Activated gamma-delta T cell (primary cell): ENCODE measurements around the gene GMIP.

Source experiments
- DNase-seq: peaks from one replicate; lab custom pipeline; 2025; lab: John Stamatoyannopoulos, UW

The GMIP gene

DNA sequence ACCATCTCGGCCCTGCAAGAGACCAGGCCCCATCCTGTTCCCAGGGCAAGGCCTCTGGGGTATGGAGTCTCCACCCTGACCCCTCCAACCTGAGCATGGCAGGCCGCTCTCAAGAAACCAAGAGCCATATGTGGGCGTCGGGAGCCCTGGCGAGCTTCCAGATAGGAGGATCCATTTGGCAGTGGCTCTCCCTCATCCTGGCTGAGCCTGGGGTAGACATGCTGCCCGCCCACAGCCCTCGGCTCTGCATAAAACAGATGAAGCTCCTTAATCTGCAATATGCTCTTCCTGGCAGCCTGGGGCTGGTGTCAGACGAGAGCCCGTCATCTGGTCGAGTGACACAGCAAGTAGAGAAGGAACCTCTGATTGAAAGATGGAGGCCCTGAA lies 13.9 kb upstream of the GMIP start:
- no peak for DNase-seq

DNA sequence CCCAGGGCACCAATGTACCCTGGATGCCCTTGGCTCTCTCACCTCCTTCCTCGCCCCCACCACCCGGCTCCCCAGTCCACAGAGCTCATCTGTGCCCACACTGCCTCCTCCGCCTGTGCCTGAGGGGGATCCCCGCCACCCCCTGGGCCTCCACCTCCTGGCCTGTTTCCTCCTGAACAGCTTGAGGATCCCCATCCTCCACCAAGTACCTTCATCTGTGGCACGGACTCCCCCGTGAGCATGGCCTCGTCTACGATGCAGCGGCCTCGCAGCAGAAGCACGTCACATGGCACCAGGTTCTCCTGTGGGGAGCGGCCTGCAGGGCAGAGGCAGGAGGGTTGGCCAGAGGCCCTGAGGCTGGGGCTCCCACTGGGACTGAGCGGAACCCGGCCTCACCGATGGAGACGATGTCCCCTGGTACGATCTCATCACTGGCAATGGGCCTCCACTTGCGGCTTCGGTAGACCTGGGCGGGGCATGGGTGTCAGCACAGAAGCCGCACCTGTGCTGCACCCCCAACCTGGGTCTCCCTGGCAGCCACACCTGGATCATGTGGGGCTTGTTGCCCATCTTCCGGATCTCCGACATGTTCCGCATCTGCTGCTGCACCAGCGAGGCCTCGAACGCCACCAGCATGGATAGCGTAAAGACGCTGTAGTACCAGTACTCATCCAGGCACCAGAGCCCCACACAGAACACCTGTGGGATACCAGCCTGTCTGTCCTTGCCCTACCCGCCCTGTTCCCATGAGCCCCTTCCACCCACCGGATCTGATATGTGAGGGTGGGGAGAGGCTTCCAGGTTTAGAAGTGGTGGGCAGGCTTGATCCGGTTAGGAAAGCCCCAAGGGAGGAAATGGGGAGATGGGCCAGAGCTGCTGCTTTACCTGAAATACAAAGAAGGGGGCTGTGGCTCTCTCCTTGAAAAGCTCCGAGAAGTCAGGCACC lies 13.3 kb upstream of the GMIP start:
- no peak for DNase-seq

DNA sequence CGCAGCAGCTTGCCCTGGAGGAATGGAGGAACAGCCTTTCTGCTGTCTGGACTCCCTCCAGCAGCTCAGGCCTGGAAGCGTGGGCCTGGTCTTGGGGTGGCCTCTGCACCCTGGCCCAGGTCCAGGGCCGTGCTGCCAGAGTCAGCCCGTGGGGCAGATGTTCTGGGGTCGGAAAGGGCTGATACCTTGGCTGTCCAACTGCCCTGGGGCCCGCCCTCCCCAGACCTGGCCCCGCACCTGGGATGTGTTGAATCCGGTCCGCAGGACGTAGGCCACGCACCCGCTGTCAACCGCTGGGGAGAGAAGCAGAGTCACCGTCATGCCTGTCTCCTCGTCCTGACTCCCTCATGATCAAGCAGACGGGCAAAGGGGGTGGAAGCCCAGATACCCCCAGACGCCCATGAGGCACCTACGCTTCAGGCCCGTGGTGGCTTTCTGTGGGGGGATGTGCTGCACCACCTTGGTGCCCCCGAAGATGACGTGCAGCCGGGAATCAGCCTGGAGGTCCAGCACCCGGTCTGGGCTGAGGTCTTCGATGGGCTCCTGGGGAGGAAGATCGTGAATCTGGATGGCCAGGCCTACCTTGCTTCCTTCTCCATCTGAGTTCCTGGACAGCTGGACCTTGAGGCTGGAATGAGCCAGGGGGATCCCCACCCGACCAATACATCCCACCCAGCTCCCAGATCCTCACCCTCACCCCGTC lies 12.3 kb upstream of the GMIP start:
- no peak for DNase-seq

DNA sequence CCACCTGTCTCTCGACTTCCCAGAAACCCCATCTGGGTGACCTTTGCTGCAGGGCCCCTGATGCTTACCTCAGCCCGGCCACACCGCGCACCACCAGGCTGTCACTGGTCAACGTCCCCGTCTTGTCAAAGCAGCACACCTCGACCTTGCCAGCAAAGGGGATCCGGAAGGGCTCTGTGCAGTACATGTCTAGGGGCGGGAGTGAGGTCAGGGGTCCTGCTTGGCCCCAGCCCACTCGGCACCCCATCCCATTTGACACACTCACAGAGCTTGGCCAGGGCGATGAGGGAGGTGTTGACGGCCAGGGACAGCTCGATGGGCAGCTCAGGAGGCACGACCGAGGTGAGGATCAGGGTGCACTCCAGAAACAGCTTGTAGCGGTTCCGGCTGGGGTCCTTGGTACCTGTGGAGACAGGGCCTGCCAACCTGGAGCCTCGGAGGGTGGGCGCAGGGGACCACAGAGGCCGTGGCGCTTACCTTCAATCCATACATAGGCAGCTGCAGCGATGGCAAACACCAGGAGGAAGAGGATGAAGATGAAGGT lies 11.7 kb upstream of the GMIP start:
- no peak for DNase-seq

DNA sequence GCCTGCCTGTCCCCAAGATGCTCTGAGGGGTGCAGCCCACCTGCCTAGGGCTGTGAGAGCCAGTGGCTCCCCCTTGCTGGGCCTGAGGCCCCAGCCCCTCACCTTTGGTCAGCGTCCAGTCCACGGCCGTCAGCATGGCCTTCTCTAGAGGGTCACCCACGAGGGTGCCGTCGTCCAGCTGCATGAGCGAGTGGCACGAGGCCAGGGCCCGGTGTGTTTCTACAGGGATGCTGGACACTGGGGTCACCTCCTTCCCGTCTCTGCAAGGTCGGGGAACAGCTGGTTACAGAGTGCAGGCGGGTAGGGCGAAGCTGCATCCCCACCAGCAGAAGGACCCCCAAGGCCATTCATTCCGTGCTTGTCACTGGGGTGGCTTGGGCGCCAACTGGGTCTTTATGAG lies 11.0 kb upstream of the GMIP start:
- DNase-seq = no peak

DNA sequence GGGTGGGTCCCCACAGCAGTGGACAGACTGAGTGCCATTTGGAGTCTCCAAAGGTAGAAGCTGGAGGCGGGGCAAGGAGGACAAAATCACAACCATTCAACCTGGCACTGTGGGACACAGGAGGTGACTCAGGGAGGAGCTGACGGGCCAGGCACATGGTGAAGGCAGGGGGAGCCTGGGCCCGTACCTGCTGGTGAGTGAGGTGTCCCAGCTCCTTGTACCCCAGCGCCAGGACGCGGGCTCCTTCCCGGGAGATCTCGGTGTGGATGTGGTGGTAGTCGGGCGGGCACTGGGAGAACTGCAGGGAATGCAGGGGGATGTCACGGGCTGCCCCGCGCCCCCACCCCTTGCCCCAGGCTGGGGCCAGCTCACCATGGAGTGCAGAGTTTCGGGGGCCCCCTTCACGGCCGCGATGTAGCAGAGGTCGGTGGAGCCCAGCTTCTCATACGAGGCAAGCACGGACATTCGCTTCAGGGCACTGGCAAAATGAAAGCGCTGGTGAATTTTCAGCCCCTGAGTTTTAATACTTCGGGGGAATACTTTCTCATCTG lies 10.2 kb upstream of the GMIP start:
- no peak for DNase-seq

DNA sequence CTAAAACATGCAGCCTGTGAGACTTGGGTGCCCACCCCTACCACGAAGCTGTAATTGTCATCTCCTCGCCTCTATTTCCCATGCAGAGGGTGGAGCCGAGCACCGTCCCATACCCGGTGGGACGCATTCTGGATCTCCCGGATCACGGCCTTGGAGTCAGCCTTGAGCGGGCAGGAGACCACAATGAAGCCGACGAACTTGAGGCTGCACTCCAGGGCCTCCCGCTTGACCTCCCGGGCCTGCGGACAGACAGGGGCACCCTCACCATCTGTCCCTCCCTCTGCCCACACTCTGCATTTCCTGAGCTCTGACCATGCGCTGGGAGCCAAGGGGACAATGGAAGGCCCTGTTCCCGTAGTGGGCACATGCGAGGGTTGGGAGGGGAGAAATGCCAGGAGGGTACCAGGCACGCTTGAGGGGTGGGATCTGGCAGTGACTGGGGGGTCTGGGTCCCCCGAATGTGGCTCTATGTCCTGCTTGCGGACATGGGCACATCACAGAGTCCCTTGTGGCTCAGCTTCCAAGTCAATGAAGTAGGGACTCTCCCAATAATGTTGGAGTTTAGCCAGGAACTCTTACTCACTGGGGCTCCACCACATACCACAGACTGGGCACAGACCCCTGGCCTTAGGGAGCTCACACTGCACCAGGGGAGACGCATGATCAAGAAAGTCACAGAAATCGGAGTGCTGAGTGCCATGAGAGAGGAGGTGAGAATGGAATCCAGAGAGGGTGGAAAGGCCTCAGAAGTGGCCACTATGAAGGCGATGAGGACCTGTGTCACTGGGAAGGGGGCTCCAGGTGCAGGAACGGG lies 9.2 kb upstream of the GMIP start:
- no peak for DNase-seq

DNA sequence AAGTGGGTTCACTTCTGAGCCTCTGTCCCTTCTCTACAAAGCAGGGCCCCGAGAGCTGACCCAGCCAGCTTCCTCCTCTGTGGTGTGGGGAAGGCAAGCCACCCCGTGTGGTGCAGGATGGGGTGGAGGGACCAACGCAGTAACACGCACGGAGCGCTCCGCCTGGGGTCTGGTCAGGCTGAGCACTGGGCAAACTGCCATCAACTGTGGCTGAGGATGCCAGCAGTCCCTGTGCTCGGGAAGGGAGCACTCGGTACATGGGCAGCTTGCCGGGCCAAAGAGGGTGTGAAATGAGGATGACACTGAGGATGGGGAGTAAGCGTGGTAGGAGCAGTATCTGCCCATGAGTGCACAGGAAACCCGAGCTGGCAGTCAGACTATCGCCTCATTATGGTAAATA lies 7.6 kb upstream of the GMIP start:
- DNase-seq = no peak

DNA sequence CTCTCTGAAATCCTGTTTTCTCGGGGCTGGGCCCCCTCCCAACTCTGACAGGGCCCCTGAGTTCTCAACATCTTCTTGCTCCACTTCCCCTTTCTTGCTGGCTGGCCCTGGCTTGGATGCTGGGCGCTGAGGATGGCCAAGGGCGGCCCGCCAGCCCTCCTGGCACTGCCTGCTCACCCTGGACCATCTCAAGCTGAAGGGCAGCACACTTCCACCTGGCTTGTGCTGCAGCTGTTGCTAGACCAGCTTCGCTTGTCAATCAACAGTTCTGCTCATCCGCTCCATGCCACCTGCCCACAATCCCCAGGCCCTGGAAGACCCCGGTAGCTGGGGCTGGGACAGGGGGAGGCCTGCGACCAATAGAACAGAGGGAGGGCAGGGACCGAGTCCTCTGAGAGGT lies 6.9 kb upstream of the GMIP start:
- no peak for DNase-seq

DNA sequence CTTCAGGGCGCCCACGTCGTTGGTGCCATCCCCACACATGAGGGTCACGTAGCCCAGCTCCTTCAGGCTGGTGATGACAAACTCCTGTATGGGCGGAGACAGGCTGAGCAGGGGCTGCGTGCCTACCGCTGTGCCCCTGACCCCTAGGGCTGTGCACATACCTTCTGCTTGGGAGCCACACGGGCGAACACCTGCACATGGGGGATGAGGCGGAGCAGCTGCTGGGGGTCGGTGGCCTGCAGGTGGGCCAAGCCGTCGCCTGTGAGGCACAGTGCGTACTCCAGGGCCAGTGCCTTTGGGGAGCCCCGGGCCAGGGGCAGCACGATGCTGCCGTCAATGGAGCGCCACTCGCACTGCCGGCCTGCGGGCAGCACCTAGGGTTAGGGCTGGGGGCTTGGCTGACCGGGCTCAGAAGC lies 6.1 kb upstream of the GMIP start:
- DNase-seq = no peak

DNA sequence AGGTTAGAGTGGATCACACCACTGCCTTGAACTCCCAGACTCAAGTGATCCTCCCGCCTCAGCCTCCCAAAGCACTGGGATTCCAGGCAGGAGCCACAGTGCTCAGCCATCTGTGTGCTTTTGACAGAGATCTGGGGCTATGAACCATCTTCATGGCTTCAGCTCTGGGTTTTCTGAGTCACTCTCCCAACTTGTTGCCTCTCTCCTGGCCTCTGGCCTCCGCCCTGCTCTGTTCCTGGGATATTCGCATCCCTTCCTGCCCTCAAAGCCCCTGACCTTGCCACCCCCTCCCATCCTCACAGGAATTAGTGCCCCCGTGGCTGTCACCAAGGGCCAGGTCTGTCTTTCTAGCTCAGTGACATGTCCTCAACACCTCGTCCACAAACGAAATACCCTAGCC lies 5.7 kb upstream of the GMIP start:
- DNase-seq = no peak

DNA sequence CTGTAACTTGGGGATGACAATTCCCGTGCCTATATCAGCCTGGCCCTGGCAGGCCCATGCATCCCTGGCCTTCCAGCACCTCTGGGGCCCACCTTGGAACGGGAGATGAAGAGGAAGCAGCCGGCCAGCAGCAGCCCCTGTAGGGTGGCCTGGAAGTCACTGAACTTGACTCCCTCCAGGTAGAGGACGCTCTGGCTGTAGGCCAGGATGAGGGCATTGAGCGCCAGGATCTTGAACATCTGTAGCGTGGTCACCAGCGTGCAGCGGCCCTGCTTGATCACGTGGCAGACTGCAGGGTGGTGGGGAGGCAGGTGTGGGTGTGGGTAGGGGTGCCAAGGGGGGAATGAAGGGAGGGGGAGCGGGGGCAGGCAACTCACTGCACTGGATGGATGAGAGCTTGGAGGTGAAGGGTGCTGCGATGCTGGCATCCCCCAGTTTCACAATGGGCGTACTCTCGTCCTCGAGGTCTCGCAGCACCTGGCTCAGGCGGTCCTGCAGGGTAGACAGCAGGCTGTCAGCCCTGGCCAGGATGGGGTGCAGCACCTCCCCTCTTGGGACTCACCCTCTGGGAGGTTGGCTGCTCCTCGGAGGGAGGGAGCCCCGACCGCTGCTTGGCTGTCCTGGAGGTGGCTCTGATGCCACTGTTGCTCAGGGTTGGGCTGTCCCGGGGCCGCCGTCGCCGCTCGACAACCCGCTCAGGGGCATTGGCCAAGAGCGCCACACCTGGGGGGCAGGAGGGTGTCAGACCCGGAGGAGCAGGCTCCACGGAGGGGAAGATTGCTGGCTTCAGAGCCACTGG lies 3.8 kb upstream of the GMIP start:
- DNase-seq = no peak

DNA sequence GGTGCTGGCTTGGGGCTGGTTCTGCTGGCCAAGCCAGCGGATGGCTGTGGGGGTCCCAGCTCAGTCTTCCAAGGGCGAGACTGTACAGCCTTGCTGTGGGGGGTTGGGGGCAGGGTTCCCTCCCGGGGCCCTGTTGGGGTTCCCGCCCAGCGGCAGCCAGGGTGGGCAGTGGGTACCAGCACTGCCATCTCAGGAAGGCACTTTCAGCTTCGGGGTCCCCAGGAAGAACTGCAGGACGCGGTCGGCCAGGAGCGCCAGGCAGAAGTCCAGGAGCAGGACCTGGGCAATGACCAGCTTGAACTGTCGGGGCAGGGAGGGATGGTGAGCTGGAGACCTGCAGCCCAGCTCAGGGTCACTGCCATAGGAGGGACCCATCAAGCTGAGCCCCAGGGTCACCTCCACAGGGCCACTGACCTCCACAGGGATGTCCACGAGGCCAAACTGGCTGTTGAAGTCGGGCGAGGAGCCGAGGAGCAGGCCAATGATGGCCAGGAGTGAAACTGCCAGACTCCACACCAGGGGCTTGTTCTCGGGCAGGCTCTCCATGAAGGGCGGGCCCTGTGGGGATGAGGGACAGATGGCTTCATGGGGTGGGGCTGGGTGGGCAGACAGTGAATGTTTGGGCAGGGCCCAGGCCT lies 1.9 kb upstream of the GMIP start:
- no peak for DNase-seq

DNA sequence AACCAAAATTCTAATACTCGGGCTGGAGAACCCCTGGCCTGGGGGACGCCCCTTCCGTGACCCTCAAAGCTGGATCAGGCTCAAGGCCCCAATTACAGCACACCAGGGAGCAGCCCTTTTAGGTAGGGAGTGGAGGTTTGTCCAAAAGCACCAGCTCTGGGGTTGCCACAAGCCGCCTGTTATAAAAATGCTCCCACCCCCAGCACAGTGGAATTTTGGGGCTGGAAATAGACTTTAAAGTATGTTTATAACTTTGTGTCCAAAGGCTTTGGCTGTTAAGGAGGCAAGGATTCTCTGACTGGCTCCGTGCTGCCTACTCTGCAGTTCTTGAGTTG lies 564 bp upstream of the GMIP start:
- no peak for DNase-seq

DNA sequence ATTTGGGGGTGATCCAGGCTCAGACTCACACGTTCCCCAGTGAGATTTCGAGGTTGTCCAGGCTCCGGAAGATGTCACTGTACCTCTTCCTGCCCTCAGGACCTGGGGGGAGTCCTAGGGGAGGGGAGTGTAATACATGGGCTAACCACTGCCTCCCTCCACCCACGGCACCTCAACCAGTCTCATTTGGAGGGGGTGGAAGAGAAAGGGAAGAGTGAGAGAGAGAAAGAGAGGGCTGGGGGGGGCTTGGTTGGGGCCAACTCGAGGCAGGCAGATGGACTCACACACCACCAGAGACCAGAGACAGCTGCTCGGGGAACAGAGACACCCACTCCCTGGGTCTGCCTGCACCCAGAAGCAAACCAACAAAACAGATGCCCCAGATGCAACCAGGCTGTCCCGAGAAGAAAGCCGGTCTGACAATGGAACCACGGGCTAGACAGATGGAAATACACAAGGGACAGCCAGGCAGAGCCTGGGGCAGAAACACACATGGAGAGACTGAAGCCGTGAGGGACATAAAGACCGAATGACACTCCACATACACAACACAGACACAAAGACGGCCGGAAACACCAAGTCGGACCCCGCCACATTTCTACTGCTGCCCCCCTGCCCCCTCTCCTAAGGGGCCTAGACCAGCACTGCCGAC lies 825 bp downstream of the GMIP start:
- no peak for DNase-seq

DNA sequence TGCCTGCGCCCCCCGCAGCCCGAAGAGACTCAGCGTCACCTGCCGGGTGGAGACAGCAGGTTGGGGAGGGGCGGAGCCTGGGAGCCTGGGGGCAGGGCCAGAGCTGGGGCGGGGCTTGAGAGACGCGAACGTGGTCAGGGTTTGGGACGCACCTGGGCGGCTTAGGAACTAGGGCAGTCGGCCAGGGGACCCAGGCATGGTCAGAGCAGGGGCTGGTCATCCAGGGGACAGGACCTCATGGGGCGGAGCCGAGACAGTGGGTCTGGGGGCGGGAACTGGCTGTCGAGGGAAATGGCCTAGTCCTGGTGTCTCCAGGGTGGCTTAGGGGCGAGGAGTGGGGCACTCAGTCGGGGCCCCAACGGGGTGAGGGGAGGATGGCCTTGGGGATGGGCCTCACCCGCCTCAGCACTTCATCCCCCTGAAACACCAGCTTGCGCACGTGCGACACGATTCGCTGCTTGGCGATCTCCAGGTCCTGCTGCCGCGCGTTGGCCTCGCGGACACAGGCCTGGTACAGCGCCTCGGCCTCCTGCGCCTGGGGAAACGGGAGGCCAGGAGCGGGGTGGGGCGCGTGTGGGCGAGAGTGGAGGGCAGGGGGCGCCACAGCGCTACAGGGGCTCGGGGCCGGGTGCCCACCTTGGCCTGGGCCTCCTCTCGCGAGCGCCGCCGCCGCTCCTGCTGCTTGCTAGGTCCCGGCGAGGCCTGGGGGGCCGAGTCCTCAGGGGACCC lies 5.8 kb downstream of the GMIP start:
- DNase-seq = no peak

DNA sequence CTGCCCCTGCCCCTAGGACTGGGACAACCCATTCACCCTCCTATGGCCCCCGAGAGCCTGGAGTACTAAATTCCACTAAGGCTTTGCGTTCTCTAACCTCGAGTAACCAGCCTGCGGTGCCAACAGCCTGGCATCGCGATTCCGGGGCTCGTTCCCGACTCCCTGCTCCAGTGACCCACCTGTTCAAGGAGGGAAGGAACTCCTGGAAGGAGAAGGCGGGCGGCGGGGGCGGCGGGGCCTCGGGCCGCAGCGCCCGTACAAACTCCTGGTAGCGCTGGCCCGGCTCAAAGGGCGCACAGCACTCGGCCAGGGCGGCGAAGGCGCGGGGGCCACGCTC lies 6.3 kb downstream of the GMIP start:
- DNase-seq = no peak

DNA sequence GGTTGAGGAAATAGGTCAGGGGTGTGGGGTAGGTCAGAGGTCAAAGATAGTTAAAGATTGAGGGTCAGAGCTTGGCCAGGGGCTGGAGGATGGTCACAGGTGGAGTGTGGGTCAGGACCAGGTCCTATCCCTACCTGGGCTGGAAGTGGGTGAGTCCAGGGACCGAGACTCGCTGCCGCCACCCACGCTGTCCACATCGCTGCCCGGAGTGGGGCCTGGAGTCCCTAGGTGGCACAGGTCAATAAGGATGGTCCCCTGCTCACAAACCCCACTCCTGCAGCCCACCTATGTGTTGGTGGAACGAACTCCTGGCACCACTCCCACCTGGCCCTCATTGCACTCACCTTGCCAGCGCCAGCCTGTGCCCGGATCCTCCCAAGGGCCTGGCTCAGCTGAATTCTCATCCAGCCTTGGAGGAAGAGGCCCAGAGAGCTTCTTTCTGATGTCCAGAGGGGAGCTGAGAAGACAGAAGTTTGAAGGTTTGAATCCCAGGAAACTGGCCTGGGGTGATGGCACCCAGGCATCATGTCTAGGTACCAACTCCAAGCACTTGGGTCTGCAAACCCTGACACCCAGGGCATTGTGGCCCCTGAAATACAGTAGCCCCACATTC lies 6.8 kb downstream of the GMIP start:
- DNase-seq = no peak

DNA sequence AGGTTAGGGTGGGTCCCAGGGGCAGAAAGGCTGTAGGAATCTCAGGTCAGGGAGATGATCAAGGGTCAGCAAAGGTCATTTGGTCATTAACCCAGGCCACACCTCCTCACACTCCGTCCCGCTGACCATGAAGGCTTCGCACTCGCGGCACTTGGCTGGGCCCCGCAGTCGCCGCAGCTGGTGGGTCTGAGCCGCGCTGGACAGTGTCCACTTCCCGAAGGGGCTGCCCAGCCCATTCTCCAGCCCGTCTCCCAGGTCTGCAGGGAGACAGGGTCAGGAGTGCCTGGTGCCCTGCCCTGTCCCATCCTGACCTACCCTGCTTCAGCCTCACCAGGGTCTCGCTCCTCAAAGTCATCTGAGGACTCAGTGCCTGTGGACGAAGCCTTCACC lies 8.1 kb downstream of the GMIP start:
- DNase-seq = no peak
